MCF 10A (cell line): ENCODE measurements around the gene RAD51B. TPM values are rescaled to one million over a fixed set of nuclear protein-coding genes. Genes with fewer than 3 reads are reported as not detected.

Experiments
- BruUV-seq: library from RNA; stranded (reverse); fragments of 400-500 nt; replicated peaks from 2 replicates; lab custom pipeline; 2021; lab: Mats Ljungman, UMichigan
- CTCF ChIA-PET: fragments of 300-600 bp; sonication (Branson Sonifier 250); formaldehyde crosslinking; extraction: SDS; loops from one replicate; lab custom pipeline; 2021; ENCODE audit warnings: antibody characterized with exemption, inconsistent platforms; lab: Yijun Ruan, JAX
- POLR2A ChIA-PET: fragments of 300-600, 350-650 bp; sonication (Branson Sonifier 250); formaldehyde crosslinking; extraction: SDS; loops from one replicate; lab custom pipeline; 2020; ENCODE audit warnings: antibody characterized with exemption, inconsistent platforms; lab: Yijun Ruan, JAX
- DNase-seq: peaks from one replicate; pipeline ENCODE4 v3.0.0-alpha.2; 2018; ENCODE audit not compliant: unreplicated experiment
- H3K27ac Mint-ChIP-seq: one replicate; pipeline ENCODE4 v1.8.0; 2022; ENCODE audit warnings: mild to moderate bottlenecking, low read depth, mixed read lengths; ENCODE audit not compliant: unreplicated experiment
- H3K27me3 Mint-ChIP-seq: one replicate; pipeline ENCODE4 v1.8.0; 2022; ENCODE audit warnings: mixed read lengths; ENCODE audit not compliant: insufficient read depth, unreplicated experiment
- H3K36me3 Mint-ChIP-seq: one replicate; pipeline ENCODE4 v1.8.0; 2022; ENCODE audit warnings: mild to moderate bottlenecking, moderate library complexity, mixed read lengths; ENCODE audit not compliant: insufficient read depth, unreplicated experiment
- H3K4me1 Mint-ChIP-seq: one replicate; pipeline ENCODE4 v1.8.0; 2022; ENCODE audit warnings: mixed read lengths; ENCODE audit not compliant: insufficient read depth, unreplicated experiment
- H3K4me3 Mint-ChIP-seq: one replicate; pipeline ENCODE4 v1.8.0; 2022; ENCODE audit warnings: mild to moderate bottlenecking, moderate library complexity, mixed read lengths; ENCODE audit not compliant: unreplicated experiment
- H3K9me3 Mint-ChIP-seq: one replicate; pipeline ENCODE4 v1.8.0; 2022; ENCODE audit warnings: mixed read lengths; ENCODE audit not compliant: unreplicated experiment
- intact Hi-C: fragments of 100-400 bp; cut with micrococcal nuclease; formaldehyde crosslinking; loops from 2 replicates; pipeline ENCODE4 v1.14.1; 2022
- total RNA-seq: library from RNA; stranded (reverse); gene quantifications from 2 replicates; pipeline ENCODE4 v1.2.3, GENCODE V29; 2022
- TF ChIP-seq, protein P1 (sequence below): fragments of 200-600 bp; IDR thresholded peaks from one replicate; pipeline ENCODE4 v1.8.0; 2022; ENCODE audit warnings: antibody characterized with exemption, mild to moderate bottlenecking; ENCODE audit not compliant: unreplicated experiment

Gene RAD51B
- total RNA-seq, 1 experiment from 2014 or later: 14.6 TPM

DNA sequence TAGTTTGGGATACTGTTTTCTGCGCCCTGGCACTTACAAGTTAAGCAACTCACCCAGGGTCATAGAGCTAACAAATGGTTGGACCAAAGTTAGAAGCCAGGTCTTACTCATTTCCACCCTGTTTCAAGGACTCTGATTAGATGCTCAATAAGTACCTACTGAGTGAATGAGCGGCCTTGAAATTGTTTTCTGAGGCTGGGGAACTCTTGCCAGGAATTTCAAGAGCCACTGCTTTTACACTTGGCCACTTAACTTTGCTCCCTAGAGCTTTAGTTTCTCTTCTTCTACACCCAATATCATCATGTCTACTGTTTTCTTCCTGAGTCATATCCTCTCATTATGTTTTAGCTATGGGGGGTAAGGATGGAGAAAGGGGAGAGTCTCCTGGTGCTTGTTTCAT, 541.7 kb downstream of the RAD51B start:
- TF ChIP-seq, protein P1, sequence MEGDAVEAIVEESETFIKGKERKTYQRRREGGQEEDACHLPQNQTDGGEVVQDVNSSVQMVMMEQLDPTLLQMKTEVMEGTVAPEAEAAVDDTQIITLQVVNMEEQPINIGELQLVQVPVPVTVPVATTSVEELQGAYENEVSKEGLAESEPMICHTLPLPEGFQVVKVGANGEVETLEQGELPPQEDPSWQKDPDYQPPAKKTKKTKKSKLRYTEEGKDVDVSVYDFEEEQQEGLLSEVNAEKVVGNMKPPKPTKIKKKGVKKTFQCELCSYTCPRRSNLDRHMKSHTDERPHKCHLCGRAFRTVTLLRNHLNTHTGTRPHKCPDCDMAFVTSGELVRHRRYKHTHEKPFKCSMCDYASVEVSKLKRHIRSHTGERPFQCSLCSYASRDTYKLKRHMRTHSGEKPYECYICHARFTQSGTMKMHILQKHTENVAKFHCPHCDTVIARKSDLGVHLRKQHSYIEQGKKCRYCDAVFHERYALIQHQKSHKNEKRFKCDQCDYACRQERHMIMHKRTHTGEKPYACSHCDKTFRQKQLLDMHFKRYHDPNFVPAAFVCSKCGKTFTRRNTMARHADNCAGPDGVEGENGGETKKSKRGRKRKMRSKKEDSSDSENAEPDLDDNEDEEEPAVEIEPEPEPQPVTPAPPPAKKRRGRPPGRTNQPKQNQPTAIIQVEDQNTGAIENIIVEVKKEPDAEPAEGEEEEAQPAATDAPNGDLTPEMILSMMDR: no peak
- peak; percentile 22 for DNase-seq
- H3K4me3 Mint-ChIP-seq: no peak overlapping the region
- no TSS peak for BruUV-seq
- ChIA-PET POLR2A (no interaction called here), CTCF (no interaction called here)
- no peaks in the 10 kb centered on the region for H3K27me3 Mint-ChIP-seq
- H3K27ac Mint-ChIP-seq: peak overlapping the region; percentile 83
- intact Hi-C loops: no loop called here
- peaks cover 27% of the 10 kb centered on the region for H3K4me1 Mint-ChIP-seq
- no peaks in the 10 kb centered on the region for H3K36me3 Mint-ChIP-seq
- no peaks in the 10 kb centered on the region for H3K9me3 Mint-ChIP-seq

DNA sequence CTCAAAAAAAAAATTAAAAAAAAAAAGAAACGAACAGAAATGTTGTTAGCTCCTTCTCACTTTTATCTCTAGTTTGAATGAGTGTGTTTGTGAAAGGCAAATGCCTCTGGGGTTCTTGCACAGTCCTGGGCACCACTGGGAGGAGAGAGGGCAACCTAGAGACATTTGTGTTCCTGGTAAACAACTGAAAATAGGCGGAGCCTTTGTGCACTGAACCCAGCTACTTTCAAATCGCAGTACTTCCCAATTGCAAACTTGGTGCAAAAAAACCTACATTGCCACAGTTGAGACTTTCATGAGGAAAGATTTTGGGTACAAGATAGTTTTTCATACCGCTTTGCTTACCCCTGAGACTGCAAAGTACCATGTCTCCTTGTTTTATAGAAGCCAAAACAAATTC, 543.3 kb downstream of the RAD51B start:
- H3K9me3 Mint-ChIP-seq: no peaks in the 10 kb centered on the region
- no peaks in the 10 kb centered on the region for H3K36me3 Mint-ChIP-seq
- TF ChIP-seq, protein P1: no peak
- no peaks in the 10 kb centered on the region for H3K27me3 Mint-ChIP-seq
- H3K4me3 Mint-ChIP-seq: no peak overlapping the region
- H3K4me1 Mint-ChIP-seq: peaks cover 27% of the 10 kb centered on the region
- ChIA-PET CTCF (interaction anchor here (0.6 kb wide), 1 partner anchor 110 kb away, joined by 4 read pairs; no protein-coding TSS in a partner anchor), POLR2A (no interaction called here)
- H3K27ac Mint-ChIP-seq: no peak overlapping the region
- no TSS peak for BruUV-seq
- intact Hi-C loops: no loop called here
- DNase-seq: no peak

GRCh38 chr14:68363466-68363842, 543.9 kb downstream of the RAD51B start:
- TF ChIP-seq, protein P1: no peak
- no peak overlapping the region for H3K27ac Mint-ChIP-seq
- no peak for DNase-seq
- H3K9me3 Mint-ChIP-seq: no peaks in the 10 kb centered on the region
- POLR2A ChIA-PET: no interaction called here
- intact Hi-C loops: no loop called here
- no TSS peak for BruUV-seq
- peaks cover 27% of the 10 kb centered on the region for H3K4me1 Mint-ChIP-seq
- no peaks in the 10 kb centered on the region for H3K27me3 Mint-ChIP-seq
- H3K4me3 Mint-ChIP-seq: no peak overlapping the region
- CTCF ChIA-PET: no interaction called here
- no peaks in the 10 kb centered on the region for H3K36me3 Mint-ChIP-seq

GRCh38 chr14:68363843-68364767, 544.5 kb downstream of the RAD51B start:
- H3K4me1 Mint-ChIP-seq: peaks cover 27% of the 10 kb centered on the region

More at GRCh38 chr14:68363843-68364767, 544.5 kb downstream of the RAD51B start:
- POLR2A ChIA-PET: interaction anchor here (0.7 to 1.6 kb wide), 2 partner anchors 37 to 196 kb away, joined by 3 to 6 read pairs; no protein-coding TSS in a partner anchor
- H3K27ac Mint-ChIP-seq: peak overlapping the region; percentile 92
- no TSS peak for BruUV-seq
- DNase-seq: no peak
- CTCF ChIA-PET: no interaction called here
- H3K9me3 Mint-ChIP-seq: no peaks in the 10 kb centered on the region
- H3K27me3 Mint-ChIP-seq: no peaks in the 10 kb centered on the region
- no peaks in the 10 kb centered on the region for H3K36me3 Mint-ChIP-seq
- intact Hi-C loops: no loop called here
- TF ChIP-seq, protein P1: no peak
- no peak overlapping the region for H3K4me3 Mint-ChIP-seq
